Hepatocyte (in vitro differentiated cells): ENCODE data around the gene EPO.

Experiments used
- EZH2phosphoT487 ChIP-seq: fragments of 200-600 bp; sonication (generic); IDR thresholded peaks from one replicate; pipeline ENCODE4 v1.6.1; 2018; ENCODE audit warnings: antibody characterized with exemption, mild to moderate bottlenecking, low read depth, moderate library complexity; ENCODE audit not compliant: unreplicated experiment, severe bottlenecking
- TF ChIP-seq, protein P1 (sequence below): fragments of 200-600 bp; sonication (generic); IDR thresholded peaks from 2 replicates; pipeline ENCODE4 v1.5.1; 2016; ENCODE audit warnings: antibody characterized with exemption, mild to moderate bottlenecking; ENCODE audit not compliant: poor library complexity

DNA sequence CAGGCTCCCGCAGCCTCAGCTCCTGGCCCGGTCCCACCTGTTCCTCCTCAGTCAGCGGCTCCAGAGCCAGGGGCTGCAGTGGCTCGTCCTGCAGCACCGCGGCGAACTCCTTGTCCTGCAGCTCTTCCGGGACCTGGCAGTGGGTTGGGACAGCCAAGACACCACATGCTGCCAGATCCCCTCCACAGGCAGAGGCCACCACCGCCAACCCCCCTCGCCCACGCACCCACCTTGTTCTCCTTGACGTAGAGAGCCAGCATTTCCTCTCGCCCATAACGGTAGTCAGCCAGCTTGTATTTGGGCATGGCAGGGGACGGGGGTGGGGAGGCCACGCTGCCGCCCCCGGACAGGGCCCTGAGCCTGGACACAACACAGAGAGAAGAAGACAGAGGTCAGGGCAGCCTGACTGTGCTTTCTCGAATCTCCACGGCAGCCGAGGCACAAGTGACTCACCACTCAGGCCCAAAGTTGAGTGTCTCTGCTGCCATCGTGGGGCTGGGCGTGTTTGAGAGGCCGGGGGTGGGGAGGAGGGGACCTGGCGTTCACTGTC lies 32.4 kb upstream of the EPO start:
- TF ChIP-seq, protein P1, sequence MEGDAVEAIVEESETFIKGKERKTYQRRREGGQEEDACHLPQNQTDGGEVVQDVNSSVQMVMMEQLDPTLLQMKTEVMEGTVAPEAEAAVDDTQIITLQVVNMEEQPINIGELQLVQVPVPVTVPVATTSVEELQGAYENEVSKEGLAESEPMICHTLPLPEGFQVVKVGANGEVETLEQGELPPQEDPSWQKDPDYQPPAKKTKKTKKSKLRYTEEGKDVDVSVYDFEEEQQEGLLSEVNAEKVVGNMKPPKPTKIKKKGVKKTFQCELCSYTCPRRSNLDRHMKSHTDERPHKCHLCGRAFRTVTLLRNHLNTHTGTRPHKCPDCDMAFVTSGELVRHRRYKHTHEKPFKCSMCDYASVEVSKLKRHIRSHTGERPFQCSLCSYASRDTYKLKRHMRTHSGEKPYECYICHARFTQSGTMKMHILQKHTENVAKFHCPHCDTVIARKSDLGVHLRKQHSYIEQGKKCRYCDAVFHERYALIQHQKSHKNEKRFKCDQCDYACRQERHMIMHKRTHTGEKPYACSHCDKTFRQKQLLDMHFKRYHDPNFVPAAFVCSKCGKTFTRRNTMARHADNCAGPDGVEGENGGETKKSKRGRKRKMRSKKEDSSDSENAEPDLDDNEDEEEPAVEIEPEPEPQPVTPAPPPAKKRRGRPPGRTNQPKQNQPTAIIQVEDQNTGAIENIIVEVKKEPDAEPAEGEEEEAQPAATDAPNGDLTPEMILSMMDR = no peak
- no peak for TF ChIP-seq EZH2phosphoT487
